ENCODE results near the gene HEPACAM2.

Gene HEPACAM2

DNA sequence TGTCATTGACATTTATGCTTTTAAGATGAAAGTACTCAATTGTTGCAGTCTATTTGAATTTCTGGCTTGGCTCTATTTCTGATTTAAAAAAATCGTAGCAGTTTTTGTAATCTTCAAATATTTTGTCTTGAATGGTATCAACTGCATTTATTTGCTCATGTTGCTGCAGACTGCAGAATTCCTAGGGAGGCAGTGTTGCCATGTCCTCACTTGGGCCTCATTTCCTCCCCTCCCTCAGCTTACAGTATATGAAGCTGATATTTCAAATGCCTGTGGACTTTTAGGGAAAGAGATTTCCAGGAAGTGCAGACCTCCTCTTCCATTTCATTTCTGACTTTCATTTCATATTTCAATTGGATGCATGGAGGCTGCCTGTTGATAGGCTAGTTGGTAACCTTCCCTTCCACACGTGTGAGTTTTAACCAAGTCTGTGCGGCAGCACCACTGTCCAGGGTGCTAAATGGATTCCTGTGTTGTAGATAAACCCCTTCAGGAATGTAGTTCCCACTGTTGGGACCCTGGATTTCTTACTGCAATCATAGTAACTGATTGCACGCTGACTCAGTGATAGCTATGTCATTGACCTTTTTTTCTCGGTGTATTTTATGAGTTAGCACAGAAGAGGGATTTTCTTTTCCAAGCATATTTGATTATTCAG lies 23.4 kb upstream of the HEPACAM2 start:
- TF ChIP-seq POLR2AphosphoS5 (IDR thresholded peaks at IDR 0.05; ENCODE audit: low read depth) = no peak
- TF ChIP-seq SPI1 (IDR thresholded peaks at IDR 0.05; ENCODE audit: borderline replicate concordance, low read depth) = no peak
- TF ChIP-seq, protein P1, sequence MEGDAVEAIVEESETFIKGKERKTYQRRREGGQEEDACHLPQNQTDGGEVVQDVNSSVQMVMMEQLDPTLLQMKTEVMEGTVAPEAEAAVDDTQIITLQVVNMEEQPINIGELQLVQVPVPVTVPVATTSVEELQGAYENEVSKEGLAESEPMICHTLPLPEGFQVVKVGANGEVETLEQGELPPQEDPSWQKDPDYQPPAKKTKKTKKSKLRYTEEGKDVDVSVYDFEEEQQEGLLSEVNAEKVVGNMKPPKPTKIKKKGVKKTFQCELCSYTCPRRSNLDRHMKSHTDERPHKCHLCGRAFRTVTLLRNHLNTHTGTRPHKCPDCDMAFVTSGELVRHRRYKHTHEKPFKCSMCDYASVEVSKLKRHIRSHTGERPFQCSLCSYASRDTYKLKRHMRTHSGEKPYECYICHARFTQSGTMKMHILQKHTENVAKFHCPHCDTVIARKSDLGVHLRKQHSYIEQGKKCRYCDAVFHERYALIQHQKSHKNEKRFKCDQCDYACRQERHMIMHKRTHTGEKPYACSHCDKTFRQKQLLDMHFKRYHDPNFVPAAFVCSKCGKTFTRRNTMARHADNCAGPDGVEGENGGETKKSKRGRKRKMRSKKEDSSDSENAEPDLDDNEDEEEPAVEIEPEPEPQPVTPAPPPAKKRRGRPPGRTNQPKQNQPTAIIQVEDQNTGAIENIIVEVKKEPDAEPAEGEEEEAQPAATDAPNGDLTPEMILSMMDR (IDR thresholded peaks at IDR 0.05; ENCODE audit: insufficient read depth, low read length) = no peak
- TF ChIP-seq, protein P2, sequence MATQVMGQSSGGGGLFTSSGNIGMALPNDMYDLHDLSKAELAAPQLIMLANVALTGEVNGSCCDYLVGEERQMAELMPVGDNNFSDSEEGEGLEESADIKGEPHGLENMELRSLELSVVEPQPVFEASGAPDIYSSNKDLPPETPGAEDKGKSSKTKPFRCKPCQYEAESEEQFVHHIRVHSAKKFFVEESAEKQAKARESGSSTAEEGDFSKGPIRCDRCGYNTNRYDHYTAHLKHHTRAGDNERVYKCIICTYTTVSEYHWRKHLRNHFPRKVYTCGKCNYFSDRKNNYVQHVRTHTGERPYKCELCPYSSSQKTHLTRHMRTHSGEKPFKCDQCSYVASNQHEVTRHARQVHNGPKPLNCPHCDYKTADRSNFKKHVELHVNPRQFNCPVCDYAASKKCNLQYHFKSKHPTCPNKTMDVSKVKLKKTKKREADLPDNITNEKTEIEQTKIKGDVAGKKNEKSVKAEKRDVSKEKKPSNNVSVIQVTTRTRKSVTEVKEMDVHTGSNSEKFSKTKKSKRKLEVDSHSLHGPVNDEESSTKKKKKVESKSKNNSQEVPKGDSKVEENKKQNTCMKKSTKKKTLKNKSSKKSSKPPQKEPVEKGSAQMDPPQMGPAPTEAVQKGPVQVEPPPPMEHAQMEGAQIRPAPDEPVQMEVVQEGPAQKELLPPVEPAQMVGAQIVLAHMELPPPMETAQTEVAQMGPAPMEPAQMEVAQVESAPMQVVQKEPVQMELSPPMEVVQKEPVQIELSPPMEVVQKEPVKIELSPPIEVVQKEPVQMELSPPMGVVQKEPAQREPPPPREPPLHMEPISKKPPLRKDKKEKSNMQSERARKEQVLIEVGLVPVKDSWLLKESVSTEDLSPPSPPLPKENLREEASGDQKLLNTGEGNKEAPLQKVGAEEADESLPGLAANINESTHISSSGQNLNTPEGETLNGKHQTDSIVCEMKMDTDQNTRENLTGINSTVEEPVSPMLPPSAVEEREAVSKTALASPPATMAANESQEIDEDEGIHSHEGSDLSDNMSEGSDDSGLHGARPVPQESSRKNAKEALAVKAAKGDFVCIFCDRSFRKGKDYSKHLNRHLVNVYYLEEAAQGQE (IDR thresholded peaks at IDR 0.05; ENCODE audit: insufficient replicate concordance, low read depth) = peak; percentile 85
- TF ChIP-seq GABPA (IDR thresholded peaks at IDR 0.05; ENCODE audit: low read depth) = no peak
- H3K27ac ChIP-seq (replicated peaks) = no peak overlapping the region
- DNase-seq (ENCODE audit: low read depth in 1 of 2, low spot score in 1 of 2) = no peak
- no peak overlapping the region for H3K4me3 ChIP-seq (replicated peaks; ENCODE audit: insufficient read depth, low read length)
- no peaks in the 10 kb centered on the region for H3K27me3 ChIP-seq (ENCODE audit: insufficient read depth, poor library complexity, severe bottlenecking)

DNA sequence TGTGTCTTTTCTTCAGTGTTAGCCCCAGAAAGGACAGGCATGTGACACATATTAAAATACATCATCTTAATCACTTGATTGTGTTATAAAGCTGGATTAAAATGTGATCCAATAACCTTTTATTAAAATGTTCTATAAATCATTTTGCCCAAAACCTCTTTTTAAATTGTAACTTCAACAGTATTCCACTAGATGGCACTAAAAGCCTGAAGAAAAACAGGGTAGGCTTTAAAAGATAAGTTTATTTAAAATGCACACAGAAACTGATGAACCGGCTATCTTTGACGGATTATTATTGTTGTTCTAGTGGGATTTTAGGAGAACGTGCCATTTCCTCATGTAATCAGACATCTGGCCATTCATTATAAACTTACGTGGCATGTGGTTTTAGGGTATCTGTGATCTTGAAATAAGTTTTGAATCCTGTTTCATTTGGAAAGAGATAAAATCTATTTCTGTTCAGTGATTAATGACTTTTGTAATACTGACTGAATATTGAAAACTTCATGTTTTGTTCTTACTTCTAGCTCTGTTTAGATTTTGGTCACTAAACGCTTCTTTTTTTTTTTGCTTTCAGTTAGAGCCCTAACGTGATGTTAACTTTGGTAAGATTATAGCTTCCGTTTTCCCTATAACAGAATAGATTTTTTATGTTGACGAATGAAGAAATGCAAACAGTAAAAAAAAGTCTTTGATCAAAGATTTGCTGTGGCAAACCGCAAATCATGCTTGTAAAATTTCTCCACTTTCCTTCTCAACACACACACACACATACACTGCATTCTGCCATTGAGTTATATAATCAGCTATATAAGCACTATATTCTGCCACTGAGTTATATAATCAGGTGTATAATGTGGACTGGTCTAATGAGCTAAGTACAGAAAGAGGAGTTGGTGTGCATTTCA lies 19.5 kb upstream of the HEPACAM2 start:
- no peak overlapping the region for H3K27ac ChIP-seq (replicated peaks)
- no peak overlapping the region for H3K4me3 ChIP-seq (replicated peaks; ENCODE audit: insufficient read depth, low read length)
- TF ChIP-seq POLR2AphosphoS5 (IDR thresholded peaks at IDR 0.05; ENCODE audit: low read depth) = no peak
- TF ChIP-seq SPI1 (IDR thresholded peaks at IDR 0.05; ENCODE audit: borderline replicate concordance, low read depth) = no peak
- TF ChIP-seq, protein P1 (IDR thresholded peaks at IDR 0.05; ENCODE audit: insufficient read depth, low read length) = peak; percentile 1
- TF ChIP-seq, protein P2 (IDR thresholded peaks at IDR 0.05; ENCODE audit: insufficient replicate concordance, low read depth) = no peak
- no peaks in the 10 kb centered on the region for H3K27me3 ChIP-seq (ENCODE audit: insufficient read depth, poor library complexity, severe bottlenecking)
- DNase-seq (ENCODE audit: low read depth in 1 of 2, low spot score in 1 of 2) = no peak

DNA sequence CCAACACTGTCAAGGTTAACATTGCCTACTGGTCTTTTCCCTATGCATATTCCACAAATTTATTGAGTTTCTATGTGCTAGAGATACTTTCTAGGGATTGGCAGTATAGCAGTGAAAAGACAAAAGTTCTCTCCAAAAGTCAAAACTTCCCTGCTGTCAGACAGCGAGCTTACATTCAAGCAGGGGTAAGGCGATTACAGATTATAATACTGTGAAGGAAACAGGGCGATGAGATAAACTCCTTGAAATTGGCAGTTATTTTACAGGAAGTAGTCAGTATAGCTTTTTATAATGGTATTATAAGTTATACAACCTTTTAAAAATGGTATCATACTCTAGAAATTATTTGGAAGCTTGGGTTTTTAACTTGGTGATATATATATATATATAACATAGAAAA lies 15.8 kb upstream of the HEPACAM2 start:
- TF ChIP-seq POLR2AphosphoS5 (IDR thresholded peaks at IDR 0.05; ENCODE audit: low read depth) = no peak
- TF ChIP-seq GABPA (IDR thresholded peaks at IDR 0.05; ENCODE audit: low read depth) = no peak
- TF ChIP-seq, protein P2 (IDR thresholded peaks at IDR 0.05; ENCODE audit: insufficient replicate concordance, low read depth) = no peak
- TF ChIP-seq SPI1 (IDR thresholded peaks at IDR 0.05; ENCODE audit: borderline replicate concordance, low read depth) = no peak
- TF ChIP-seq, protein P1 (IDR thresholded peaks at IDR 0.05; ENCODE audit: insufficient read depth, low read length) = no peak
- DNase-seq (ENCODE audit: low read depth in 1 of 2, low spot score in 1 of 2) = no peak

More for the DNA sequence above, 15.8 kb upstream of the HEPACAM2 start:
- Histone ChIP-seq H3K27me3 (ENCODE audit: insufficient read depth, poor library complexity, severe bottlenecking) (no peaks in the 10 kb centered on the region), H3K27ac (replicated peaks) (no peak overlapping the region), H3K4me3 (replicated peaks; ENCODE audit: insufficient read depth, low read length) (no peak overlapping the region)

All from HL-60 (cell line).